ENCODE data around the gene NARS2.
"Not testable (repeated sequence)": the region's sequence is repeated elsewhere in the genome, so short reads cannot be mapped to it uniquely, and the experiment has no call there.

The NARS2 gene

GRCh38 chr11:78547931-78548705 is 26.5 kb downstream of the NARS2 start:
- no peak for DNase-seq (ENCODE audit: low read depth in 2 of 2)

DNA sequence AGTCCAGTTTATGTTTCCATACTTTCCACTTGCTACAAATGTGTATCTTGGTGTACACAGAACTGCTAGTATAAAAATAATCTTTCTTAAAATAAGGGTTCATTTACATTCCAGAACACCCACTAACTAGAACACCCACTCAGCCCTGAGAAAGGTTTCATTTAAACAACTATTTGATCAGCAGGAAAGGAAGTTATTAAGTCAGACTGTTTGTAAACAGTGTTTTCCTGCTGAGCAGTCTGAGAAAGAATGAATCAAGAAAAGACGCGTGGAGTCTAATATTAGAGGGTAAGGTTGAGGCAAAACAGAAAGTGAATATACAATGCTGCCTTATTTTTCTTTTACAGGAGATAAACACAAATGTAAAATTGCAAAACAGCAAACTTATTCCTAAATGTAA is 32.7 kb downstream of the NARS2 start:
- DNase-seq (ENCODE audit: low read depth in 2 of 2) = no peak

DNA sequence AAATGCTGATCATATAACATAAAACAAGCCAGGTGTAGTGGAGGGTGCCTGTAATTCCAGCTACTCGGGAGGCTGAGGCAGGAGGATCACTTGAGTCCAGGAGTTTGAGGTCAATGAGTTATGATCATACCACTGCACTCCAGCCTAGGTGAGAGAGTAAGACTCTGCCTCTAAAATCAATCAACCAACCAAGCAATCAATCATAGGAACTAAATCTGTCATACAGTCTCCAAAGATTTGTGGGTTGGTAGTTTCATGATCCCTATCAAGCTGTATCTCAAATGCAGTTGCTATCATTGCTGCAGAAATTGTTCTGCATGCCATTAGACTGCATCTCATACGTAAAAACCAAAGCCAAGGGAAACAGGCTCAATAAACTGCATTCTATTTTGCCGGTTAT is 33.1 kb downstream of the NARS2 start:
- no peak for DNase-seq (ENCODE audit: low read depth in 2 of 2)

GRCh38 chr11:78540256-78540655 is 34.4 kb downstream of the NARS2 start:
- no peak for DNase-seq (ENCODE audit: low read depth in 2 of 2)

GRCh38 chr11:78539506-78539905 is 35.2 kb downstream of the NARS2 start:
- no peak for DNase-seq (ENCODE audit: low read depth in 2 of 2)

DNA sequence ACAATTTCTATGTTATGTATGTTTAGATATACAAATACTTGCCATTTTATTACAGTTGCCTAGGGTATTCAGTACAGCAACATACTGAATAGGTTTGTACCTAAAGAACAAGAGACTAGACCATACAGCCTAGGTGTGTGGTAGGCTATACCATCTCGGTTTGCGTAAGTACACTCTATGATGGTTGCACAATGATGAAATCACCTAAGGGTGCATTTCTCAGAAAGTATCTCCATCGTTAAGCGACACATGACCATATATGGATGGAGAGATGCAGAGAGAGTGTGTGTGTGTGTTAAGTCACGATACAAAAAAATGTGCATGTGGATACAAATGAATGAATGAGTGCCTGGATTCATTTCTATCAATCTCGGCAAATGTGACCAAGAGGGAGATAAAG is 37.7 kb downstream of the NARS2 start:
- DNase-seq (ENCODE audit: low read depth in 2 of 2) = no peak

- no peak for DNase-seq (ENCODE audit: low read depth in 2 of 2)
These were observed 38.7 kb downstream of the NARS2 start for GRCh38 chr11:78535920-78536319.

DNA sequence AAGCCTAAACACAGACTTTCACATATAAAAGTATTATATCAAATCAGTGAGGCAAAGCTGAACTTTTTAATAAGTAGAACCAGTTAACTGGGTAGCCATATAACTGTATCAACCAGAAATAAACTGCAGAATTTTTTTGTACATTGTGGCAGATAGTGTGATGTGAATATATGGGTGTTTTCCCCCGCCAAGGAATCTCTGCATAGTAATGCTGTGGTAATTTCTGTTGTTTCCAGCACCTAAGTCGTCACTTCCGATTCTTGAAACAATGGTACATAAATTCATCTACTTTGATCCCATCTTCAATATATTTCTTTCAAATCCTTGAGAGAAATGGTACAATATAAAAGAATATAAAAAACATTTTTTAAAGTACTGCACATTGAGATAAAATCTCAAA is 39.6 kb downstream of the NARS2 start:
- DNase-seq (ENCODE audit: low read depth in 2 of 2) = no peak

DNA sequence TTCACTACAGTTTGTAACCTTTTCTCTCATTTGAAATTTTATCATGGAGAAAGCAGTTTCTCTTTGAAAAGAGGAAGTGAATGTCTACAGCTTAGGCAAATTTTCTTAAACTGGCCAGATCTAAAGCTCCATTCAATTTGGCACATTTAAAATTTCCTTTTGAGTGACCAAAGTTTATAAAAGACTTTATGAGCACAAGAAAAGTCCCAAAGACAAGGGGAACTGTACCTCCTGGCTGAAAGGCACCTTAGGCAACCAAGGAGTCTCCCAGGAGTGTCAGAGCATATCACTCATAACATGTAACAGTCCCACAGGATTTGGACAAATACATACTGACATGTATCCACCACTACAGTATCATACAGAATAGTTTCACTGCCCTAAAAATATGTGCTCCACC is 41.3 kb downstream of the NARS2 start:
- DNase-seq (ENCODE audit: low read depth in 2 of 2) = no peak

DNA sequence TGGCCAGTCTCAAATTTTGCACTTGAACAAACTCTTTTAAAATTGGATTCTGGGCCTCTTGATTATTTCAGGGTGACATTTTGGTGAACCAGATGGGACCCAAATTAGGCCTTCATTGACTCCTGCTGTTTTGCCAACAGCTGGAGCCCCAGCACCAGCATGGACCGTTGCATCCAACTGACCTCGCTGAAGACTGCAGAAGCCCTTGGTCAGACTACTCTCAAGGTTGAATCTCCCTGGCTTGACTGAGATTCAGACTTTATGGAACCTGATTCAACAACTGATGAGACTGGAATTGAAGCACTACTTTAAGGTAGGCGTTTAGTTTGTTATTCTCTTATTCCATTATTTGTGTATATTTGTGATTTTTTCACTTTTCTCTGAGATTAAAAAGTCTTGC is 41.7 kb downstream of the NARS2 start:
- no peak for DNase-seq (ENCODE audit: low read depth in 2 of 2)

GRCh38 chr11:78526497-78527146 is 48.0 kb downstream of the NARS2 start:
- no peak for DNase-seq (ENCODE audit: low read depth in 2 of 2)

GRCh38 chr11:78525720-78526119 is 48.9 kb downstream of the NARS2 start:
- no peak for DNase-seq (ENCODE audit: low read depth in 2 of 2)

DNA sequence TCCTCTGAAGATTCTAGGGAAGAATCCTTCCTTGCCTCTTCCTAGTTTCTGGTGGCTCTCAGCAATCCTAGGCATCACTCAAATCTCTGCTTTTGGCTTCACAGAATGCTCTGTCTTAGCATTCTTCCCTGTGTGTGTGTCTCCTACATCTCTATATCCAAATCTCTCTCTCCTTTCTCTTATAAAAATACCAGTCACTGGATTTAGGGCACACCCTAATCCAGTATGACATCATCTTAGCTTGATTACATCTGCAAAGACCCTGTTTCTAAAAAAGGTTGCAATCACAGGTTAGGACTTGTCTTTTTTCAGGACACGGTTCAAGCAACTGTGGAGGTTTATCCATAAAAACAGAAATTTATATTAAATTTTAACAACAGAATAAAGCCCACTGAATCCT is 54.4 kb downstream of the NARS2 start:
- no peak for DNase-seq (ENCODE audit: low read depth in 2 of 2)

- no peak for DNase-seq (ENCODE audit: low read depth in 2 of 2)
These were observed 58.4 kb downstream of the NARS2 start for GRCh38 chr11:78516281-78516680.

- DNase-seq (ENCODE audit: low read depth in 2 of 2) = no peak
These were observed 59.7 kb downstream of the NARS2 start for GRCh38 chr11:78514922-78515502.

GRCh38 chr11:78513085-78513484 is 61.6 kb downstream of the NARS2 start:
- DNase-seq (ENCODE audit: low read depth in 2 of 2) = not testable (repeated sequence)

DNA sequence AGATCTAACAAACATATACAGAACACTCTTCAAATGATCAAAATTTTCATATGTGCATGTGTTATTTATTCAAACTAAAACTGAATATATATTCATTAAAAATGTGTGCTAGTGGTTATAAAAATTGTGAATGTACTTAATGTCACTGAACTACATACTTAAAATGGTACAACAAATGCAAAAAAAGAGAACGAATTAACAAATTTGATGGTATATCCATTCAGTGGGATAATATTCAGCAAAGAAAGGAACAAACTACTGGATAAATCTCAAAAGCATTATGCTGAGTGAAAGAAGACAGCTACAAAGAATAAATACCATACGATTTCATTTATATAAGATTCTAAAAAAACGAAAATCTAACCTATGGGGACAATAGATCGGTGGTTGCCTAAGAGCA is 64.1 kb downstream of the NARS2 start:
- DNase-seq (ENCODE audit: low read depth in 2 of 2) = no peak

GRCh38 chr11:78510025-78510596 is 64.6 kb downstream of the NARS2 start:
- DNase-seq (ENCODE audit: low read depth in 2 of 2) = no peak

GRCh38 chr11:78504708-78505107 is 70.0 kb downstream of the NARS2 start:
- DNase-seq (ENCODE audit: low read depth in 2 of 2) = no peak

DNA sequence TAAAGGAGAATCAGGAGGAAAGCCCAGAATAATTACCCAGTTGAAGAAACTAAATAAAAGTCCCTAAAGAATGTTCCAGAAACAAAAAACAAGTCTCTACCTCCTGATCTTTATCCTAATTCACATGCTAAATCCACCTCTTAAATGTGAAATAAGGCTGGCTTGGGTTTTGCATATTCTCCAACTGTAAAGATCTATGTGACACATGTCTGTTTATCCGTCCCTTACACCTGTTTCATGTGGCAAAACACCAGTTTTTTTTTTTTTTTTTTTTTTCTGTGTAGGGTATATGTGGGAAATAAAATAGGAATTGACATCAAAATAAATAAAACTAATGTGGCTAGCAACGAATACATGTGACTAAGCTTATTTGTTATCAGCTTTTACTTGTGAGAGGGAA is 70.5 kb downstream of the NARS2 start:
- DNase-seq (ENCODE audit: low read depth in 2 of 2) = no peak

- DNase-seq (ENCODE audit: low read depth in 2 of 2) = no peak
These were observed 74.7 kb downstream of the NARS2 start for GRCh38 chr11:78499971-78500370.

DNA sequence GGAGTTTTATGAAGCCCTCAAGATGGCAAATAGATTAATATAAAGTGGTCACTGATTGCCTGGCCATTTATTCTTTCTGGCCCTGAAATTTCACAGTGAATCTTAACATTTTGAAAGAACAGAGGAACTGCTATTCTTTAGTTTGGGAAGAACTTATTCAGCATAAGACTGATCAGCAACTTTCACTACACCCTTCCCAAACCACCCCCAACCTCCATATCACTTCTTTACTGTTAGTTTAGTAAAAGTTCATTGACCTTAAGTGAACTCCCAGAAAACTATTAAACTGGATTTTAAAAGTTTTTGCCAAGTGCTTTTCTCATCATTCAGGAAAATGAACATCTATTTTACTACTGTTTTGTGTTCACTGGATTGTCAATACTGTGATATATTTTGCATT is 77.4 kb downstream of the NARS2 start:
- no peak for DNase-seq (ENCODE audit: low read depth in 2 of 2)

GRCh38 chr11:78493413-78493975 is 81.2 kb downstream of the NARS2 start:
- DNase-seq (ENCODE audit: low read depth in 2 of 2) = no peak
